GM21360 (cell line): ENCODE results near the gene SUMO3.
"Not testable (repeated sequence)": the region's sequence is repeated elsewhere in the genome, so short reads cannot be mapped to it uniquely, and the experiment has no call there.

Experiments used
- ATAC-seq: cut with Tn5 transposase; IDR thresholded peaks from one replicate; pipeline ENCODE4 v1.9.1; 2021; ENCODE audit warnings: mild to moderate bottlenecking, moderate library complexity; ENCODE audit not compliant: unreplicated experiment

The SUMO3 gene

GRCh38 chr21:44847261-44848056 is 29.6 kb upstream of the SUMO3 start:
- ATAC-seq, result no peak

GRCh38 chr21:44846485-44847260 is 28.8 kb upstream of the SUMO3 start:
- ATAC-seq, result no peak

GRCh38 chr21:44846224-44846484 is 28.3 kb upstream of the SUMO3 start:
- ATAC-seq, result no peak

GRCh38 chr21:44845418-44846223 is 27.8 kb upstream of the SUMO3 start:
- no peak for ATAC-seq

GRCh38 chr21:44844256-44844655 is 26.4 kb upstream of the SUMO3 start:
- ATAC-seq, result no peak

- ATAC-seq, result no peak
Observed at GRCh38 chr21:44842721-44843445, 25.0 kb upstream of the SUMO3 start.

- ATAC-seq, result no peak
Observed at GRCh38 chr21:44842087-44842486, 24.2 kb upstream of the SUMO3 start.

- no peak for ATAC-seq
Observed at GRCh38 chr21:44840771-44841170, 22.9 kb upstream of the SUMO3 start.

GRCh38 chr21:44838951-44839350 is 21.1 kb upstream of the SUMO3 start:
- no peak for ATAC-seq

GRCh38 chr21:44838039-44838895 is 20.4 kb upstream of the SUMO3 start:
- no peak for ATAC-seq

- no peak for ATAC-seq
Observed at GRCh38 chr21:44837537-44837936, 19.7 kb upstream of the SUMO3 start.

GRCh38 chr21:44836666-44837471 is 19.0 kb upstream of the SUMO3 start:
- no peak for ATAC-seq

GRCh38 chr21:44836349-44836665 is 18.4 kb upstream of the SUMO3 start:
- no peak for ATAC-seq

GRCh38 chr21:44835647-44835973 is 17.7 kb upstream of the SUMO3 start:
- ATAC-seq, result no peak

GRCh38 chr21:44834951-44835646 is 17.2 kb upstream of the SUMO3 start:
- no peak for ATAC-seq

GRCh38 chr21:44834231-44834950 is 16.5 kb upstream of the SUMO3 start:
- no peak for ATAC-seq

- ATAC-seq, result no peak
Observed at GRCh38 chr21:44833663-44834062, 15.8 kb upstream of the SUMO3 start.

- ATAC-seq, result not testable (repeated sequence)
Observed at GRCh38 chr21:44832516-44833255, 14.8 kb upstream of the SUMO3 start.
